ENCODE data around the gene RYR1.

DNA sequence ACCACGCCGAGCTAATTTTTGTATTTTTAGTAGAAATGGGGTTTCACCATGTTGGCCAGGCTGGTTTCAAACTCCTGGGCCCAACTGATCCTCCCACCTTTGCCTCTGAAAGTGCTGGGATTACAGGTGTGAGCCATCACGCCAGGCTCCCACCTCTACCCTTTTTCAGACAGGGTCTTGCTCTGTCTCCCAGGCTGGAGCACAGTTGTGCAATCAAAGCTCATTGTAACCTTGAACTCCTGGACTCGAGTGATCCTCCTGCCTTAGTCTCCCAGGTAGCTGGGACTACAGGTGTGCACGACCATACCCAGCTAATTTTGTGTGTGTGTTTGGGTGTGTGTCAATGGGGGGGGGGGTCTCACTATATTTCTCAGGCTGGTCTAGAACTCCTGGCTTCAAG is 9.2 kb upstream of the RYR1 start:
- TF ChIP-seq, protein P1, sequence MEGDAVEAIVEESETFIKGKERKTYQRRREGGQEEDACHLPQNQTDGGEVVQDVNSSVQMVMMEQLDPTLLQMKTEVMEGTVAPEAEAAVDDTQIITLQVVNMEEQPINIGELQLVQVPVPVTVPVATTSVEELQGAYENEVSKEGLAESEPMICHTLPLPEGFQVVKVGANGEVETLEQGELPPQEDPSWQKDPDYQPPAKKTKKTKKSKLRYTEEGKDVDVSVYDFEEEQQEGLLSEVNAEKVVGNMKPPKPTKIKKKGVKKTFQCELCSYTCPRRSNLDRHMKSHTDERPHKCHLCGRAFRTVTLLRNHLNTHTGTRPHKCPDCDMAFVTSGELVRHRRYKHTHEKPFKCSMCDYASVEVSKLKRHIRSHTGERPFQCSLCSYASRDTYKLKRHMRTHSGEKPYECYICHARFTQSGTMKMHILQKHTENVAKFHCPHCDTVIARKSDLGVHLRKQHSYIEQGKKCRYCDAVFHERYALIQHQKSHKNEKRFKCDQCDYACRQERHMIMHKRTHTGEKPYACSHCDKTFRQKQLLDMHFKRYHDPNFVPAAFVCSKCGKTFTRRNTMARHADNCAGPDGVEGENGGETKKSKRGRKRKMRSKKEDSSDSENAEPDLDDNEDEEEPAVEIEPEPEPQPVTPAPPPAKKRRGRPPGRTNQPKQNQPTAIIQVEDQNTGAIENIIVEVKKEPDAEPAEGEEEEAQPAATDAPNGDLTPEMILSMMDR (IDR thresholded peaks at IDR 0.05): no peak
- no peak for TF ChIP-seq POLR2A (IDR thresholded peaks at IDR 0.05)

All from body of pancreas (tissue), 4 donors.